ENCODE data around the gene CMTM4.

The CMTM4 gene

DNA sequence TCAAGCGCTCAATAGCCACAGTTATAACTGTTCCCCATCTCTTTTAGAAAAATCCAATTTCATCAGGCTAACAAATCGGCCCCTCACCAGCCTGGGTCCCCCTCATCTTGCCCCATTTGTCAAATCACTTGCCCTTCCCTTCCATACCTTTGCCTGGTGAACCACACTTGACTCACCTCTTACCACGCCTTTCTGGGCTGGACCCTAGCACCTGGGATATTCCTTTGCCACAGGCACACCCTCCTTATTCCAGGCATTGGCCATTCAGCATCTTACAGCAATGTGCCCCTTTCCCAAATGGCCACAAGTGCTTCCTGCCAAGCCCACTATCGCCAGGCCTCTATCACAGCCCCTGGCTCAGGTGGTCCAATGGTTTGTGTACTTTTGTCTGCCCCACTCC lies 14.9 kb downstream of the CMTM4 start:
- H3K4me3 ChIP-seq (replicated peaks; ENCODE audit: insufficient read depth, low read length): no peak overlapping the region
- DNase-seq (ENCODE audit: low read depth in 1 of 2, low spot score in 1 of 2): no peak
- H3K27ac ChIP-seq (replicated peaks): no peak overlapping the region
- no peaks in the 10 kb centered on the region for H3K27me3 ChIP-seq (ENCODE audit: insufficient read depth, poor library complexity, severe bottlenecking)
- TF ChIP-seq SPI1 (IDR thresholded peaks at IDR 0.05; ENCODE audit: borderline replicate concordance, low read depth): no peak
- TF ChIP-seq, protein P1, sequence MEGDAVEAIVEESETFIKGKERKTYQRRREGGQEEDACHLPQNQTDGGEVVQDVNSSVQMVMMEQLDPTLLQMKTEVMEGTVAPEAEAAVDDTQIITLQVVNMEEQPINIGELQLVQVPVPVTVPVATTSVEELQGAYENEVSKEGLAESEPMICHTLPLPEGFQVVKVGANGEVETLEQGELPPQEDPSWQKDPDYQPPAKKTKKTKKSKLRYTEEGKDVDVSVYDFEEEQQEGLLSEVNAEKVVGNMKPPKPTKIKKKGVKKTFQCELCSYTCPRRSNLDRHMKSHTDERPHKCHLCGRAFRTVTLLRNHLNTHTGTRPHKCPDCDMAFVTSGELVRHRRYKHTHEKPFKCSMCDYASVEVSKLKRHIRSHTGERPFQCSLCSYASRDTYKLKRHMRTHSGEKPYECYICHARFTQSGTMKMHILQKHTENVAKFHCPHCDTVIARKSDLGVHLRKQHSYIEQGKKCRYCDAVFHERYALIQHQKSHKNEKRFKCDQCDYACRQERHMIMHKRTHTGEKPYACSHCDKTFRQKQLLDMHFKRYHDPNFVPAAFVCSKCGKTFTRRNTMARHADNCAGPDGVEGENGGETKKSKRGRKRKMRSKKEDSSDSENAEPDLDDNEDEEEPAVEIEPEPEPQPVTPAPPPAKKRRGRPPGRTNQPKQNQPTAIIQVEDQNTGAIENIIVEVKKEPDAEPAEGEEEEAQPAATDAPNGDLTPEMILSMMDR (IDR thresholded peaks at IDR 0.05; ENCODE audit: insufficient read depth, low read length): no peak
- no peak for TF ChIP-seq POLR2AphosphoS5 (IDR thresholded peaks at IDR 0.05; ENCODE audit: low read depth)
- no peak for TF ChIP-seq GABPA (IDR thresholded peaks at IDR 0.05; ENCODE audit: low read depth)
- TF ChIP-seq, protein P2, sequence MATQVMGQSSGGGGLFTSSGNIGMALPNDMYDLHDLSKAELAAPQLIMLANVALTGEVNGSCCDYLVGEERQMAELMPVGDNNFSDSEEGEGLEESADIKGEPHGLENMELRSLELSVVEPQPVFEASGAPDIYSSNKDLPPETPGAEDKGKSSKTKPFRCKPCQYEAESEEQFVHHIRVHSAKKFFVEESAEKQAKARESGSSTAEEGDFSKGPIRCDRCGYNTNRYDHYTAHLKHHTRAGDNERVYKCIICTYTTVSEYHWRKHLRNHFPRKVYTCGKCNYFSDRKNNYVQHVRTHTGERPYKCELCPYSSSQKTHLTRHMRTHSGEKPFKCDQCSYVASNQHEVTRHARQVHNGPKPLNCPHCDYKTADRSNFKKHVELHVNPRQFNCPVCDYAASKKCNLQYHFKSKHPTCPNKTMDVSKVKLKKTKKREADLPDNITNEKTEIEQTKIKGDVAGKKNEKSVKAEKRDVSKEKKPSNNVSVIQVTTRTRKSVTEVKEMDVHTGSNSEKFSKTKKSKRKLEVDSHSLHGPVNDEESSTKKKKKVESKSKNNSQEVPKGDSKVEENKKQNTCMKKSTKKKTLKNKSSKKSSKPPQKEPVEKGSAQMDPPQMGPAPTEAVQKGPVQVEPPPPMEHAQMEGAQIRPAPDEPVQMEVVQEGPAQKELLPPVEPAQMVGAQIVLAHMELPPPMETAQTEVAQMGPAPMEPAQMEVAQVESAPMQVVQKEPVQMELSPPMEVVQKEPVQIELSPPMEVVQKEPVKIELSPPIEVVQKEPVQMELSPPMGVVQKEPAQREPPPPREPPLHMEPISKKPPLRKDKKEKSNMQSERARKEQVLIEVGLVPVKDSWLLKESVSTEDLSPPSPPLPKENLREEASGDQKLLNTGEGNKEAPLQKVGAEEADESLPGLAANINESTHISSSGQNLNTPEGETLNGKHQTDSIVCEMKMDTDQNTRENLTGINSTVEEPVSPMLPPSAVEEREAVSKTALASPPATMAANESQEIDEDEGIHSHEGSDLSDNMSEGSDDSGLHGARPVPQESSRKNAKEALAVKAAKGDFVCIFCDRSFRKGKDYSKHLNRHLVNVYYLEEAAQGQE (IDR thresholded peaks at IDR 0.05; ENCODE audit: insufficient replicate concordance, low read depth): no peak

DNA sequence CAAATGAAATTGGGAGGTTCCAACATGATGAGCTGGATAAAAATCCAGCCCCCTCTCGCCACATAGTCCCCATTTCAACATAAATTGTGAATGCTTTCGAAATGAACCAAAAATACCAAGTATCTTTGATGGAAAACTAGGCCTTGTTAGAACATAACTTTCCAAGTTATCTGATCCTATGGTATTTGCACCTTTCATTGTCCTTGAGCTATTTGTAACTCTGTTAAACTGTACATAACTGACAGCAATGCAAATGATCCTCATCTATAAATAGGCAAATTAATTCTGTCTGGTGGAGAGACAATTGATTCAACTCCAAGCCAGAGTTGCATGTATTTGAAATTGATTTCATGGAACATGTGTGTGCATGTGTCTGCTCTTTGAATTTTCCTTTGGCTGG lies 18.2 kb downstream of the CMTM4 start:
- Histone ChIP-seq H3K27me3 (ENCODE audit: insufficient read depth, poor library complexity, severe bottlenecking) (no peaks in the 10 kb centered on the region), H3K27ac (replicated peaks) (no peak overlapping the region), H3K4me3 (replicated peaks; ENCODE audit: insufficient read depth, low read length) (no peak overlapping the region)
- DNase-seq (ENCODE audit: low read depth in 1 of 2, low spot score in 1 of 2): no peak
- TF ChIP-seq, protein P1 (IDR thresholded peaks at IDR 0.05; ENCODE audit: insufficient read depth, low read length): no peak
- TF ChIP-seq SPI1 (IDR thresholded peaks at IDR 0.05; ENCODE audit: borderline replicate concordance, low read depth): no peak
- no peak for TF ChIP-seq POLR2AphosphoS5 (IDR thresholded peaks at IDR 0.05; ENCODE audit: low read depth)
- TF ChIP-seq, protein P2 (IDR thresholded peaks at IDR 0.05; ENCODE audit: insufficient replicate concordance, low read depth): no peak
- TF ChIP-seq GABPA (IDR thresholded peaks at IDR 0.05; ENCODE audit: low read depth): no peak

DNA sequence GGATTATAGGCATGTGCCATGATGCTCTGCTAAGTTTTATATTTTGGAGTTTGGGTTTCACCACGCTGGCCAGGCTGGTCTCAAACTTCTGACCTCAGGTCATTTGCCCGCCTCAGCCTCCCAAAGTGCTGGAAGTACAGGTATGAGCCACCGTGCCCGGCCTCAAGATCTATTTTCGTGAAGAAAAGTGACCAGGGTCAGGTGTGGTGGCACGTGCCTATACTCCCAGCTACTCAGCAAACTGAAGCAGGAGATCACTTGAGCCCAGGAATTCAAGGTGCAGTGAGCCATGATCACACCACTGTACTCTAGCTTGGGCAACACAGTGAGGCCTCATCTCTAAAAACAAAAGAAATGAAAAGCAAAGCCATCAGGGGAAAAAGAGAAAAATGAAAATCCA lies 18.7 kb downstream of the CMTM4 start:
- H3K27ac ChIP-seq (replicated peaks): no peak overlapping the region
- DNase-seq (ENCODE audit: low read depth in 1 of 2, low spot score in 1 of 2): no peak
- H3K4me3 ChIP-seq (replicated peaks; ENCODE audit: insufficient read depth, low read length): no peak overlapping the region
- no peaks in the 10 kb centered on the region for H3K27me3 ChIP-seq (ENCODE audit: insufficient read depth, poor library complexity, severe bottlenecking)
- TF ChIP-seq GABPA (IDR thresholded peaks at IDR 0.05; ENCODE audit: low read depth): no peak
- TF ChIP-seq, protein P1 (IDR thresholded peaks at IDR 0.05; ENCODE audit: insufficient read depth, low read length): no peak
- TF ChIP-seq, protein P2 (IDR thresholded peaks at IDR 0.05; ENCODE audit: insufficient replicate concordance, low read depth): no peak
- TF ChIP-seq POLR2AphosphoS5 (IDR thresholded peaks at IDR 0.05; ENCODE audit: low read depth): no peak
- TF ChIP-seq SPI1 (IDR thresholded peaks at IDR 0.05; ENCODE audit: borderline replicate concordance, low read depth): no peak

Measured in HL-60 (cell line).